SK-N-SH (cell line): ENCODE results near the gene POLDIP3.

Experiments
- CTCF ChIP-seq: fragments of 200-600 bp; sonication (generic); IDR thresholded peaks from 2 replicates; pipeline ENCODE4 v1.6.1; 2017; ENCODE audit warnings: antibody characterized with exemption, mild to moderate bottlenecking, moderate library complexity
- EP300 ChIP-seq, 2 experiments: IDR thresholded peaks; 2 replicates each; pipeline versions ENCODE4 v1.4.0 to v1.6.1; 2012; ENCODE audit warnings: borderline replicate concordance in 1 of 2, low read depth in 1 of 2, low read length in 1 of 2
- EZH2phosphoT487 ChIP-seq: fragments of 200-600 bp; sonication (generic); IDR thresholded peaks from 2 replicates; pipeline ENCODE4 v1.6.1; 2017; ENCODE audit warnings: low read depth, mixed run types, mild to moderate bottlenecking, antibody characterized with exemption, moderate library complexity, borderline replicate concordance
- MAX ChIP-seq: IDR thresholded peaks from 2 replicates; pipeline ENCODE4 v1.4.0; 2012; ENCODE audit warnings: low read depth
- NFIC ChIP-seq: IDR thresholded peaks from 2 replicates; pipeline ENCODE4 v1.4.0; 2012; ENCODE audit warnings: borderline replicate concordance
- POLR2AphosphoS5 ChIP-seq: IDR thresholded peaks from 2 replicates; pipeline ENCODE4 v1.6.1; 2012; ENCODE audit warnings: low read depth, low read length
- SIN3A ChIP-seq: IDR thresholded peaks from 2 replicates; pipeline ENCODE4 v1.6.1; 2012; ENCODE audit warnings: low read depth, mild to moderate bottlenecking, low read length, moderate library complexity, borderline replicate concordance
- TAF1 ChIP-seq: IDR thresholded peaks from 2 replicates; pipeline ENCODE4 v1.6.1; 2012; ENCODE audit warnings: low read depth, mild to moderate bottlenecking, low read length, moderate library complexity, borderline replicate concordance
- USF1 ChIP-seq: IDR thresholded peaks from 2 replicates; pipeline ENCODE4 v1.4.0; 2012; ENCODE audit warnings: low read depth, borderline replicate concordance
- YY1 ChIP-seq: IDR thresholded peaks from 2 replicates; pipeline ENCODE4 v1.4.0; 2012; ENCODE audit warnings: low read depth, mild to moderate bottlenecking
- TF ChIP-seq, protein P1 (sequence below): IDR thresholded peaks from 2 replicates; pipeline ENCODE4 v1.4.0; 2012; ENCODE audit warnings: low read depth, borderline replicate concordance

- no peak for TF ChIP-seq CTCF
- no peak for TF ChIP-seq SIN3A
- TF ChIP-seq NFIC, result no peak
- no peak for TF ChIP-seq YY1
- no peak for TF ChIP-seq MAX
- no peak for TF ChIP-seq TAF1
- no peak for TF ChIP-seq EZH2phosphoT487
- TF ChIP-seq USF1, result no peak
- TF ChIP-seq, protein P1, sequence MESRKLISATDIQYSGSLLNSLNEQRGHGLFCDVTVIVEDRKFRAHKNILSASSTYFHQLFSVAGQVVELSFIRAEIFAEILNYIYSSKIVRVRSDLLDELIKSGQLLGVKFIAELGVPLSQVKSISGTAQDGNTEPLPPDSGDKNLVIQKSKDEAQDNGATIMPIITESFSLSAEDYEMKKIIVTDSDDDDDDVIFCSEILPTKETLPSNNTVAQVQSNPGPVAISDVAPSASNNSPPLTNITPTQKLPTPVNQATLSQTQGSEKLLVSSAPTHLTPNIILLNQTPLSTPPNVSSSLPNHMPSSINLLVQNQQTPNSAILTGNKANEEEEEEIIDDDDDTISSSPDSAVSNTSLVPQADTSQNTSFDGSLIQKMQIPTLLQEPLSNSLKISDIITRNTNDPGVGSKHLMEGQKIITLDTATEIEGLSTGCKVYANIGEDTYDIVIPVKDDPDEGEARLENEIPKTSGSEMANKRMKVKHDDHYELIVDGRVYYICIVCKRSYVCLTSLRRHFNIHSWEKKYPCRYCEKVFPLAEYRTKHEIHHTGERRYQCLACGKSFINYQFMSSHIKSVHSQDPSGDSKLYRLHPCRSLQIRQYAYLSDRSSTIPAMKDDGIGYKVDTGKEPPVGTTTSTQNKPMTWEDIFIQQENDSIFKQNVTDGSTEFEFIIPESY, result no peak
- no peak for TF ChIP-seq POLR2AphosphoS5
- no peak for TF ChIP-seq EP300 (IDR thresholded peaks at IDR 0.05; ENCODE audit: borderline replicate concordance in 1 of 2, low read depth in 1 of 2, low read length in 1 of 2)
These were observed 6.4 kb downstream of the POLDIP3 start for GRCh38 chr22:42608136-42608822.
